ENCODE measurements around the gene SVOPL.

DNA sequence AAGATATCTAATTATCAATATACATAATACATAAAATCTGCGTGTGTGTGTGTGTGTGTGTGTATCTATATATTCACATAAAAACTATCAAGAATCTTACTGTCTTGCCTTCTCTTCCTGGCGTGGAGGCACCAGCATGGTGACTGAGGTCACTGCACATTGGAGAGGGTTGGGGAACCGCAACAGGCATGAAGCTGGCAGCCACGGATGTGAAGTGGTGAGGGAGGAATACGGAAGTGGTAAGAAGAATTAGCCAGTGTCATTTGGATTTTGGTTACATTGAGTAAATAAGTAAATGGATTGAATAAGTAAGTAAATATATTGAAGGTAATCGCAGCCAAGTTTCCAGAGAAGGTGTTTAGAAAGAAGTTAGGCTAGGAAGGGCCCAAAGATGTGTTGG is 156.0 kb downstream of the SVOPL start:
- TF ChIP-seq JUND (IDR thresholded peaks at IDR 0.05) = no peak
- no peak for TF ChIP-seq GABPA (IDR thresholded peaks at IDR 0.05 in 1 of 2, conservative IDR thresholded peaks at IDR 0.05 in 1 of 2)
- TF ChIP-seq, protein P1, sequence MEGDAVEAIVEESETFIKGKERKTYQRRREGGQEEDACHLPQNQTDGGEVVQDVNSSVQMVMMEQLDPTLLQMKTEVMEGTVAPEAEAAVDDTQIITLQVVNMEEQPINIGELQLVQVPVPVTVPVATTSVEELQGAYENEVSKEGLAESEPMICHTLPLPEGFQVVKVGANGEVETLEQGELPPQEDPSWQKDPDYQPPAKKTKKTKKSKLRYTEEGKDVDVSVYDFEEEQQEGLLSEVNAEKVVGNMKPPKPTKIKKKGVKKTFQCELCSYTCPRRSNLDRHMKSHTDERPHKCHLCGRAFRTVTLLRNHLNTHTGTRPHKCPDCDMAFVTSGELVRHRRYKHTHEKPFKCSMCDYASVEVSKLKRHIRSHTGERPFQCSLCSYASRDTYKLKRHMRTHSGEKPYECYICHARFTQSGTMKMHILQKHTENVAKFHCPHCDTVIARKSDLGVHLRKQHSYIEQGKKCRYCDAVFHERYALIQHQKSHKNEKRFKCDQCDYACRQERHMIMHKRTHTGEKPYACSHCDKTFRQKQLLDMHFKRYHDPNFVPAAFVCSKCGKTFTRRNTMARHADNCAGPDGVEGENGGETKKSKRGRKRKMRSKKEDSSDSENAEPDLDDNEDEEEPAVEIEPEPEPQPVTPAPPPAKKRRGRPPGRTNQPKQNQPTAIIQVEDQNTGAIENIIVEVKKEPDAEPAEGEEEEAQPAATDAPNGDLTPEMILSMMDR (IDR thresholded peaks at IDR 0.05; ENCODE audit: low read depth, low read length, missing input control) = no peak
- TF ChIP-seq EGR1 (IDR thresholded peaks at IDR 0.05; ENCODE audit: low read depth in 2 of 2) = no peak
- TF ChIP-seq, protein P2, sequence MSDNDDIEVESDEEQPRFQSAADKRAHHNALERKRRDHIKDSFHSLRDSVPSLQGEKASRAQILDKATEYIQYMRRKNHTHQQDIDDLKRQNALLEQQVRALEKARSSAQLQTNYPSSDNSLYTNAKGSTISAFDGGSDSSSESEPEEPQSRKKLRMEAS (IDR thresholded peaks at IDR 0.05) = no peak
- TF ChIP-seq RAD21 (IDR thresholded peaks at IDR 0.05) = no peak
- TF ChIP-seq TAF1 (conservative IDR thresholded peaks at IDR 0.05) = no peak
- no peak for TF ChIP-seq YY1 (IDR thresholded peaks at IDR 0.05)
- TF ChIP-seq, protein P3, sequence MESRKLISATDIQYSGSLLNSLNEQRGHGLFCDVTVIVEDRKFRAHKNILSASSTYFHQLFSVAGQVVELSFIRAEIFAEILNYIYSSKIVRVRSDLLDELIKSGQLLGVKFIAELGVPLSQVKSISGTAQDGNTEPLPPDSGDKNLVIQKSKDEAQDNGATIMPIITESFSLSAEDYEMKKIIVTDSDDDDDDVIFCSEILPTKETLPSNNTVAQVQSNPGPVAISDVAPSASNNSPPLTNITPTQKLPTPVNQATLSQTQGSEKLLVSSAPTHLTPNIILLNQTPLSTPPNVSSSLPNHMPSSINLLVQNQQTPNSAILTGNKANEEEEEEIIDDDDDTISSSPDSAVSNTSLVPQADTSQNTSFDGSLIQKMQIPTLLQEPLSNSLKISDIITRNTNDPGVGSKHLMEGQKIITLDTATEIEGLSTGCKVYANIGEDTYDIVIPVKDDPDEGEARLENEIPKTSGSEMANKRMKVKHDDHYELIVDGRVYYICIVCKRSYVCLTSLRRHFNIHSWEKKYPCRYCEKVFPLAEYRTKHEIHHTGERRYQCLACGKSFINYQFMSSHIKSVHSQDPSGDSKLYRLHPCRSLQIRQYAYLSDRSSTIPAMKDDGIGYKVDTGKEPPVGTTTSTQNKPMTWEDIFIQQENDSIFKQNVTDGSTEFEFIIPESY (IDR thresholded peaks at IDR 0.05) = no peak
- no peak for TF ChIP-seq HNF4A (conservative IDR thresholded peaks at IDR 0.05)

Measured in liver (tissue), 3 donors.